KMS-11 (cell line): ENCODE data around the gene CCNT2.

Experiments
- H2AFZ ChIP-seq: fragments of 200-600 bp; sonication (generic); 2 replicates; pipeline ENCODE4 v1.6.1; 2016; ENCODE audit warnings: antibody characterized with exemption, mixed run types, low read depth
- H3K27ac ChIP-seq: fragments of 200-600 bp; sonication (generic); 2 replicates; pipeline ENCODE4 v1.6.1; 2016; ENCODE audit warnings: mild to moderate bottlenecking, mixed run types
- H3K27me3 ChIP-seq: fragments of 200-600 bp; sonication (generic); 2 replicates; pipeline ENCODE4 v1.6.1; 2017; ENCODE audit warnings: mild to moderate bottlenecking, low read depth, mixed run types, moderate library complexity; ENCODE audit not compliant: insufficient read depth
- H3K36me3 ChIP-seq: fragments of 200-600 bp; sonication (generic); 2 replicates; pipeline ENCODE4 v1.6.1; 2017; ENCODE audit warnings: mild to moderate bottlenecking, mixed run types; ENCODE audit not compliant: insufficient read depth
- H3K4me1 ChIP-seq: fragments of 200-600 bp; sonication (generic); 2 replicates; pipeline ENCODE4 v1.6.1; 2016; ENCODE audit warnings: mild to moderate bottlenecking, low read depth, mixed run types; ENCODE audit not compliant: poor library complexity, severe bottlenecking
- H3K4me2 ChIP-seq: fragments of 200-600 bp; sonication (generic); 2 replicates; pipeline ENCODE4 v1.7.0; 2016; ENCODE audit warnings: mild to moderate bottlenecking, mixed run types
- H3K4me3 ChIP-seq: fragments of 200-600 bp; sonication (generic); IDR thresholded peaks from 2 replicates; pipeline ENCODE4 v1.6.1; 2017; ENCODE audit warnings: low read depth, low read length, mixed read lengths; ENCODE audit not compliant: insufficient read depth
- H3K79me2 ChIP-seq: fragments of 200-600 bp; sonication (generic); 2 replicates; pipeline ENCODE4 v1.6.1; 2016; ENCODE audit warnings: low read depth, mixed run types; ENCODE audit not compliant: insufficient read depth
- H3K9ac ChIP-seq: fragments of 200-600 bp; sonication (generic); 2 replicates; pipeline ENCODE4 v1.6.1; 2016; ENCODE audit warnings: mild to moderate bottlenecking, mixed run types
- H4K20me1 ChIP-seq: fragments of 200-600 bp; sonication (generic); 2 replicates; pipeline ENCODE4 v1.6.1; 2016; ENCODE audit warnings: mild to moderate bottlenecking, mixed run types; ENCODE audit not compliant: insufficient read depth
- CTCF ChIP-seq: fragments of 200-600 bp; sonication (generic); conservative IDR thresholded peaks from 2 replicates; pipeline ENCODE4 v1.6.1; 2017; ENCODE audit warnings: low read depth, mild to moderate bottlenecking, antibody characterized with exemption, low read length, moderate library complexity, mixed read lengths

CCNT2 gene

GRCh38 chr2:134882773-134883172 lies 35.8 kb upstream of the CCNT2 start:
- TF ChIP-seq CTCF = no peak
- no peak overlapping the region for H3K27ac ChIP-seq
- H3K4me3 ChIP-seq = no peak overlapping the region
- no peak overlapping the region for H2AFZ ChIP-seq
- H3K36me3 ChIP-seq = no peaks in the 10 kb centered on the region
- H4K20me1 ChIP-seq = no peaks in the 10 kb centered on the region
- H3K4me1 ChIP-seq = no peaks in the 10 kb centered on the region
- H3K9ac ChIP-seq = no peak overlapping the region
- no peak overlapping the region for H3K4me2 ChIP-seq
- no peaks in the 10 kb centered on the region for H3K27me3 ChIP-seq
- H3K79me2 ChIP-seq = no peaks in the 10 kb centered on the region

DNA sequence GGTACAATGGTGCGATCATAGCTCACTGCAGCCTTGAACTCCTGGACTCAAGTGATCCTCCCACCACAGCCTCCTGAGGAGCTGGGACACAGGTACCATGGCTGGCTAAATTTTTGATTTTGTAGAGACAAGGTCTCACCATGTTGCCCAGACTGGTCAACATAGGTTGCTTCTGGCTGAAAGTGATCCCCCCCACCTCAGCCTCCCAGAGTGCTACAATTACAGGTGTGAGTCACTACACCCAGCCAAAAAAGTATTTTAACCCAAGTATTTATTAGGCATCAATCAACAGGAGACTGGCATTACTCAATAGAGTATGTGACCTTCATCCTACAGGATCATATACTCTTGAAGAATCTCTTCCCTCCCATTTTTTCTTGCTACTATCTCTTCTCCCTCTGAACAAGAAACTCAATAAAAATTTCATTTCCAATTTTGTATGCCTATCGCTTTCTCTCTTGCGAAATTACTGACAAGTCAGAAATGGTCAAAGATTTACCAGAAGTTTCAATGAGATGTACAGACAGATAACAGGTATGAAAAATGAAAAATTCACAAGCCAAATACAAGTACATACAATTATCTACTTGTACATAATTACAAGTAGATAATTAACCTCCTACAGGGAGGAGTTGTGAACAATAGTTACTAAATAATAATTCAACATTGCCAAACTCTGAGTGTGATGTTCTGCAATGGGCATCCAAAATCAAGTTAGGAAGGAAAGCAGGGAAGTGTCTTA lies 34.9 kb upstream of the CCNT2 start:
- no peaks in the 10 kb centered on the region for H4K20me1 ChIP-seq
- H3K27ac ChIP-seq = no peak overlapping the region
- TF ChIP-seq CTCF = no peak
- H3K79me2 ChIP-seq = no peaks in the 10 kb centered on the region
- no peak overlapping the region for H3K4me2 ChIP-seq
- no peaks in the 10 kb centered on the region for H3K27me3 ChIP-seq
- H2AFZ ChIP-seq = no peak overlapping the region
- no peak overlapping the region for H3K4me3 ChIP-seq
- no peaks in the 10 kb centered on the region for H3K4me1 ChIP-seq
- no peaks in the 10 kb centered on the region for H3K36me3 ChIP-seq
- H3K9ac ChIP-seq = no peak overlapping the region

DNA sequence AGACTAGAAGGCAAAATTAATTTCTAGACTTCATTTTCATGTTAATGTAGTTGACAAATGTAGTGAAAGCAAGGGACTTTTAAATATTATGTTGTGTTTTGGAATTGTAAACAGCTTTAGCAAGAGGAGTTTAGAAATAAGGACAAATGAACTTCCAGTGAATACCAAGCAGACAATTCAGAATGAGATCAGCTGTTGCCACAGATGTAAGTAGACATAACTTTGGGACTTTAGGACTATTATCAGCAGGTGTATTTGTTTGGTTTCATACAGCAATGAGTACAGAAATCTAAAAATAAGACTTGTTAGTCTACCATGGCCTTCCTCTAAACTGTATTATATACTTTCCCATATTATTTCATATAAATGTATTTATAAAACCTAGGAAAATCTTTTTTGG lies 34.2 kb upstream of the CCNT2 start:
- Histone ChIP-seq H3K27me3 (no peaks in the 10 kb centered on the region), H3K4me3 (no peak overlapping the region), H3K9ac (no peak overlapping the region), H3K4me1 (no peaks in the 10 kb centered on the region), H4K20me1 (no peaks in the 10 kb centered on the region), H3K36me3 (no peaks in the 10 kb centered on the region), H3K27ac (no peak overlapping the region), H3K4me2 (no peak overlapping the region), H2AFZ (no peak overlapping the region), H3K79me2 (no peaks in the 10 kb centered on the region)
- TF ChIP-seq CTCF = no peak

DNA sequence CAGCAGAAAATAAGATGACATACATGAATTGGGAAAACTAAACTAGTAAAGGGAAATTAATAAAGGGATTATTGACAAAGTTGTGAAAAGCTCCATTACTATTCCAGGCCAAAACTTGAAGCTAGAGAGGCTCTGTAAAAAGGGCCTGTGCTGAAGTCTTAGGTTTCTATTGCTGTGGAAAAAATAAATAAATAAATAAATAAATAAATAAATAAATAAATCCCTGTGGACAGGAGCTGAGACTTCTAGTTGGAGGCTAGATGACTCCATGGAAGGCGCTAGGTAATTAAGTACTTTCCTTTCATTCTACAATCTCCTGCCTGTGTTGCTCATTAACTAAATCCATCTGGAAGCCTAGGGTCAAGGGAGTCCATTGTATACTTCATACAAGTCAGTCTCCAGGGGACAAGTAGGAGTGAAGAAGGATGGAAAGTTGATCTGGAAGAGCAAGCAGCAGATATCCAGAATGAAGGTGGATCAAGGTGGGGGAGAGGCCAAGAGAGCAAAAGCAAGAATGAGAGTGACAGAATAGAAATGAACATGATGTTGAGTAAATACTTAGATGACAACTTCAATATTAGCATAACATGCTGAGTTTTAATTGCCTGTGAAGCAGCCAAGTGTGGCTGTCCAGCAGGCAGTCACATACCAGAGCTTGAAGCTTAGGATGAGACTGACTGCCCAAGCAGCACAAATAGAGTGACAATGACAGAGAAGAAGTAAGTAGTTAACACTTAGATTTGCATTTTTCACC lies 26.2 kb upstream of the CCNT2 start:
- Histone ChIP-seq H3K4me3 (no peak overlapping the region), H3K27me3 (no peaks in the 10 kb centered on the region), H2AFZ (no peak overlapping the region), H3K36me3 (no peaks in the 10 kb centered on the region), H3K27ac (no peak overlapping the region), H3K79me2 (no peaks in the 10 kb centered on the region), H4K20me1 (no peaks in the 10 kb centered on the region), H3K4me2 (no peak overlapping the region), H3K9ac (no peak overlapping the region), H3K4me1 (no peaks in the 10 kb centered on the region)
- no peak for TF ChIP-seq CTCF
